Inflammatory macrophage treated with lipopolysaccharide for 1 hour (primary cell): Measurements from ENCODE around the gene RETREG3.
"Not testable (repeated sequence)": the region's sequence is repeated elsewhere in the genome, so short reads cannot be mapped to it uniquely, and the experiment has no call there.

Source experiments
- DNase-seq, 2 donors: peaks; one replicate each; pipeline ENCODE4 v3.0.0-alpha.2; 2020 to 2022

Gene RETREG3

DNA sequence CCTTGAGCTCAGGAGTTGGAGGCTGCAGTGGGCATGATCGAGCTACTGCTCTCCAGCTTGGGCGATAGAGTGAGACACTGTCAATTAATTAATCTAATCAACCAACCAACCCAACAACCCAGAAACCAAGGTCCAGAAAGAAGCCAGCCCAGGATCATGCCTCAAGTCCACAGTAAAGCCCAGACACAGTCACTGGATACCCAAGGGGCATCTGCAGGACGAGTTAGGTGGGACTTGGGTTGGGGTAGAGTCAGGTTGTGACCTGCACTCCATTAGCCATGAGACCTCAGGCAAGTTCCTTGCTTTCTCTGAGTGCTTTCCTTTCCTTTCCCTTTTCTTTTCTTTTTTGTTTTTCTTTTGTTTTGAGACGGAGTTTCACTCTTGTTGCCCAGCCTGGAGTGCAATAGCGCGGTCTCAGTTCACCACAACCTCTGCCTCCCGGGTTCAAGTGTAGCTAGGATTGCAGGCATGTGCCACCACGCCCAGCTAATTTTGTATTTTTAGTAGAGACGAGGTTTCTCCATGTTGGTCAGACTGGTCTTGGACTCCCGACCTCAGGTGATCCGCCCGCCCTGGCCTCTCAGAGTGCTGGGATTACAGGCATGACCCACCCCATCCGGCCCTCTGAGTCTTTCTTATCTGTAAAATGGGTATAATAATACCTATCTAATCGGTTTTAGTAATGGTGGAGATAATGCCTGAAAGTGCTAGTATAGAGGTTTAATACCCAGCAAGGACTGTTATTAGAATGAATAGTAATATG, 60.0 kb downstream of the RETREG3 start:
- DNase-seq: no peak

DNA sequence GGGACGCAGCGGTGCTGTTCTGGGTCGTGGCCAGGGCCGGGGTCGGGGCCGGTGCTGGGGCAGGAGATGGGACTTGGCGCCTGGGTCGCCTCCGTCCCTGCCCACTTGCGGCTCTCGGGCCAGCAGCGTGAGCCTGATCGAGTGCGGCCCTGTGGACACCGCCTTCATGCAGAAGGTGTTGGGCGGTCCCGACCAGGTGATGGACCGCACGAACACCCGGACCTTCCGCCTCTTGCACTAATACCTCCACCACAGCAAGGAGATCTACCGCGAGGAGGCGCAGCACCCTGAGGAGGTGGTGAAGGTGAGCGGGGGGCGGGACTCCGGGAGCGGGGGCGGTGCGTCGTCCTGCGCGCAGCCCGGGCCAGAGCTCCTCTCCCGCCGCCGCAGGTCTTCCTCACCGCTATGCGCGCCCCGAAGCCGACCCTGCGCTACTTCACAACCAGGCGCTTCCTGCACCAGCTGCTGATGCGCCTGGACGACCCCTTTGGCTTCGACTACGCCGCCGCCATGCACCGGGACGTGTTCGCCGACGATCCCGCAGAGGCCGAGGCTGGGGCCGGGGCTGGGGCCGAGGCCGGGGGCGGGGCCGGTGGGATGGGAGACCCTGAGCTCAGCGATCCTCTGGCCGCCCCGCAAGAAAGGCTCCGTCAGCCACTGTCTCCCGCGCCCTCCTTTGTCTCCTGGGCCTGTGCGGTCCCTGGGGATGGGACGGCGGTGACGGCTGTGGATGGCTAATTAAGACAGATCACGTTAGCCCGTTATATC, 60.9 kb downstream of the RETREG3 start:
- DNase-seq: no peak

DNA sequence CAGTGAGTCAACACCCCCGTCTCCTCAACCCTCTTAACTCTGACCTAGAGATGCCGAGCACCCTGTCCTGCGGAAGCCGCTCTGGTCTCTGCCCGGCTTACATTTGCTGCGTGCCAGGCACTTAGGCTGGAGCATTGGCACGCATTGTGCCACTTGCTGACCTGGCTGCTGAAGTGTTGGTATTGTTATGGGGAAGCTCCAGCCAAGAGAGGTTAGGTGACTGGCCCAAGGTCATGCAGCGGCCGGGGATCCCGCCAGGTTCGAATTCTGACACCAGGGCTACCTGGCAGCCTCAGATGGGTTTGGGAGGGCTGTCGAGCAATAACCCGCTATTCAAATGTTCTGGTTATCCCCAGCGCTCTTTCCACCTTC, 61.5 kb downstream of the RETREG3 start:
- no peak for DNase-seq

DNA sequence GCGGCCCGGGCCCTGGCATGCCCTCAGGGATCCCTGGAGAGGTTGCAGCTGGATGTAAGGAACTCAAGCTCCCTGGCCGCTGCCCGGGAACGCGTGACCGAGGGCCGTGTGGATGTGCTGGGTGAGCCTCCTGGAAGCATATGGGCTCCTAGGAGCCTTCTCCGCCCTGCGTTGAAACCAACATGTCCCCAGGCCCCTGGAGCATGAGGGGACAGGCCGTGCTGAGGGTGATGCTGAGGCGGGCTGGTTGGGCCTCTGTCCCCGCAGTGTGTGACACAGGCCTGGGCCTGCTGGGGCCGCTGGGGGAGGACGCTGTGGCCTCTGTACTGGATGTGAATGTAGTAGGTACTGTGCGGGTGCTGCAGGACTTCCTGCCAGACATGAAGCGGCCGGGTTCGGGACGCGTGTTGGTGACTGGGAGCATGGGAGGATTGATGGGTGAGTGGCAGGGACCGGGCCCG, 62.1 kb downstream of the RETREG3 start:
- DNase-seq: no peak

DNA sequence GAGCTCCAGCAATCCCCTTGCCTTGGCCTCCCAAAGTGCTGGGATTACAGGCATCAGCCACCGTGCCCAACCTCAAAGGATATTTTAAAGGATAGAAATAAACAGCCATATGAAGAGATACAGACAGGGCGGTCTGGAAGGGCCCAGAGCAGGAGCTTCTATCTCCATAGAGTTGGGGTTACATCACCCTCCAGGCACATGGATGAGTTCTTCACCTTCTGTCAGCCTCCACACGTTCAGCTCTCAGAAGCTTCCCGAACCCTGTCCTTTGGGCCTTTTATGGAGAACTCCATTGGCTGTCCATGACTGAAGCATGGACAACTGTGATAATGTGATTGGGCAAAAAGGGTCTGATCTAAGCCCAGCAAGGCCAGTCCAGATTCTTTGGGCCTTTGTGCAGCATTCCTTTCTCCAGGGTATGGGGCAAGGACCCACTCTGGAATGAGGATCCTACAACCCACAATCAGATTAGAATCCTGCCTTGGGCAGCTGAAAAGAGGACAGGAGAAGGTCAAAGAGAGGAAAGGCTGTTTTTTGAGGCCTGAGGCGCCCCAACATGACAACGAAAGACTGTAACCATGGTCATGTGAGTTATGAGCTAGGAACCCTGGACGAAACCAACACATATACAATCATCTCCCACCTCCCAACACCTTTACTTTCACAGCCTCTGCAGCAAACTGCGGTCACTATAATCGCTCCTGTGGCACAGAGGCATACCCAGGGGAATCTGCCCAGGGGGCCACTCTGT, 63.2 kb downstream of the RETREG3 start:
- DNase-seq: not testable (repeated sequence)

DNA sequence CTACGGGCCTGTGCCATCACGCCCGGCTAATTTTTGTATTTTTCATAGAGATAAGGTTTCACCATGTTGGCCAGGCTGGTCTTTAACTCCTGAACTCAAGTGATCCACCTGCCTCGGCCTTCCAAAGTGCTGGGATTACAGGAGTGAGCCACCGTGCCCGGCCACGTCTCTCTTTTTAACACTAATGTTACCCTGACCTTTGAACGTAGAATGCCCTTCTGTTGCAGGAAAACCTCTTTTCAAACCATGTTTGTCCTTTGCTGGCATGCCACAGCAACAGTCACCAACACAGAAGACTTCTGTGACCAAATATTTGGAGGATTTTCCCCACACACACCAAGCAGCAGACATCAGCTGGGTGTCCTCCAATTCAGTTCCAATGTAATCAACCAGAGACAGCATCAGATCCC, 64.3 kb downstream of the RETREG3 start:
- DNase-seq: no peak

DNA sequence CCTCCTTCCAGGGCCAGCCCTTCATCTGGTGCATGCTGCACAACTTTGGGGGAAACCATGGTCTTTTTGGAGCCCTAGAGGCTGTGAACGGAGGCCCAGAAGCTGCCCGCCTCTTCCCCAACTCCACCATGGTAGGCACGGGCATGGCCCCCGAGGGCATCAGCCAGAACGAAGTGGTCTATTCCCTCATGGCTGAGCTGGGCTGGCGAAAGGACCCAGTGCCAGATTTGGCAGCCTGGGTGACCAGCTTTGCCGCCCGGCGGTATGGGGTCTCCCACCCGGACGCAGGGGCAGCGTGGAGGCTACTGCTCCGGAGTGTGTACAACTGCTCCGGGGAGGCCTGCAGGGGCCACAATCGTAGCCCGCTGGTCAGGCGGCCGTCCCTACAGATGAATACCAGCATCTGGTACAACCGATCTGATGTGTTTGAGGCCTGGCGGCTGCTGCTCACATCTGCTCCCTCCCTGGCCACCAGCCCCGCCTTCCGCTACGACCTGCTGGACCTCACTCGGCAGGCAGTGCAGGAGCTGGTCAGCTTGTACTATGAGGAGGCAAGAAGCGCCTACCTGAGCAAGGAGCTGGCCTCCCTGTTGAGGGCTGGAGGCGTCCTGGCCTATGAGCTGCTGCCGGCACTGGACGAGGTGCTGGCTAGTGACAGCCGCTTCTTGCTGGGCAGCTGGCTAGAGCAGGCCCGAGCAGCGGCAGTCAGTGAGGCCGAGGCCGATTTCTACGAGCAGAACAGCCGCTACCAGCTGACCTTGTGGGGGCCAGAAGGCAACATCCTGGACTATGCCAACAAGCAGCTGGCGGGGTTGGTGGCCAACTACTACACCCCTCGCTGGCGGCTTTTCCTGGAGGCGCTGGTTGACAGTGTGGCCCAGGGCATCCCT, 65.7 kb downstream of the RETREG3 start:
- no peak for DNase-seq

DNA sequence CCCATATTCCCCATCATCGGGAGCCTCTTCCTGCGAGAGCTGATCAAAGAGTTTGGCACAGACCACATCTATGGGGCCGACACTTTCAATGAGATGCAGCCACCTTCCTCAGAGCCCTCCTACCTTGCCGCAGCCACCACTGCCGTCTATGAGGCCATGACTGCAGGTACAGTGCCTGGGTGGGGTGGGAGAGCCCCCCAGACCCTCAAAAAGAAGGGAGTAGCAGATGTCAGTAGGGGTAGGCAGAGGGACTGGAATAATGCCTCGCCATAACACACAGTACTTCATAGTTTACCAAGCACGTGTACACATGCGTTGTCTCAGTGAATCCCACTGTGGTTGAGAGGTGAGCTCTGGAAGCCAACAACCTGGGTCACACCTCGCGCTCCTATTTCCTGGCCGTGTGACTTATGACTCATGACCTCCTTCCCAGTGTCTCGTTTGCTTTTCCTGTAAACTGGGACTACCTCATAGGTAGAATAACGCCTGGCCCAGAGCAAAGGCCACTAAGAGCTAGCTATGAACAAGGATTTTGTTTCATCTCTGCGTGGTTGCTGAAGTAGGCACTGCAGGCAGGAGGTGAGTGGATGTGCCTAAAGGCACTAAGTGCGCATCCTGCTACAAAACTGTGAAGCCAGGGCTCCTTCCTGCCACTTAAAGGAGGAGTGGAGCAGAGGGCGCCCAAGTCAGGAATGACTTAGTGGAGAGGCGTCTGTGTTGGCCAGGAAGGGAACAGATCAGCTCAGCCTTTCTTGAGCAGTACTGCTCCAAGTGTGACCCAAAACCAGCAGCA, 67.9 kb downstream of the RETREG3 start:
- no peak for DNase-seq

DNA sequence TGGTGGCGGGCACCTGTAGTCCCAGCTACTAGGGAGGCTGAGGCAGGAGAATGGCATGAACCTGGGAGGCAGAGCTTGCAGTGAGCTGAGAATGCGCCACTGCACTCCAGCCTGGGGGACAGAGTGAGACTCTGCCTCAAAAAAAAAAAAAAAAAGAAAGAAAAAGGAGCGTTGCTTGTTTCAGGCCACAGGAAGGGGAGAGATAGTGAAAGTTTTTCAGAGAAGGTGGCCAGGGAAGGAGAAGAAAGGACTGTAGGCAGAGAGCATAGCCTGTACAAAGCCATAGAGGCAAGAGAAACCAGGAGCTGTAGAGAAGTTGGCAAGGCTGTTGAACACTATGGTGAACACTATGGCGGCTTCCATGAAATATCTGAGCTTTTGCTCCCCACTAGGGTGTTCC, 68.6 kb downstream of the RETREG3 start:
- not testable (repeated sequence) for DNase-seq

DNA sequence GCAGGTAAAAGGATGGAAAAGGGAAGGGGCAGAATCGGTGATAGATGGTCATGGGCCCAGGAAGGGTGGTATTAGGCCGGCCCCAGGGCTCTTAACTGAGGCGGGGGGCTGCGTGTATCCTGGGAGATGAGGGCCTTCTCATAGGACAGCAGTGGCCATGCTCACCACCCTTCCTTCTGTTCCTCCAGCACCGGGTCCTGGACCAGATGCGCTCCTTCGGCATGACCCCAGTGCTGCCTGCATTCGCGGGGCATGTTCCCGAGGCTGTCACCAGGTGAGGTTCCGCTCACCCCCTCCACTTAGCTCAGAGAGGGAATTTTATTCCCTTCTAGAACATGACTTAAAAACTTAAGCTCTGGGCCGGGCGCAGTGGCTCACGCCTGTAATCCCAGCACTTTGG, 70.7 kb downstream of the RETREG3 start:
- DNase-seq: no peak

DNA sequence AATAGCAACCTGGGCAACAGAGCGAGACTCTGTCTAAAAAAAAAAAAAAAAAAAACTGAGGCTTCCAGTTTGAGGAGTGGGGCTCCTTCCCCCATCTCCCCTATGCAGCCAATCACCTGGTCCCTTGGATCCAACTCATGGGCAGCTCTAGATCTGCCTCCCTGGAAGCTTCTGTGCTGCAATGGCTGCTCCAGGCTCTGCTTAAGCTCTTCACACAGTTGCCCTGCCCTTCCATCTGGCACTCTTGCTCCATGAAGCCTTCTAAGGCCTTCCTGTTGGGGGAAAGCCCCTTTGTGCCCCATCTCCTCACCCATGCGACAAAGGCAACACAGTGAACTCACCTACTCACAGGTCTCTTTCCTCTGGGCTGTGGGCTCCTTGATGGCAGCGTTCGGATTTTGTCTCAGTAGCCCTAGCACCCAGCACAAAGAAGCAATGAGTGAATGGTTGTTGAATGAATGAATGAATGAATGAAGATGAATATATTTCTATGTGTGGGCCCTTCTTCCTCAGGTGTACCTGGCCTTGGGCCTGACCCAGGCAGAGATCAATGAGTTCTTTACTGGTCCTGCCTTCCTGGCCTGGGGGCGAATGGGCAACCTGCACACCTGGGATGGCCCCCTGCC, 71.2 kb downstream of the RETREG3 start:
- no peak for DNase-seq

DNA sequence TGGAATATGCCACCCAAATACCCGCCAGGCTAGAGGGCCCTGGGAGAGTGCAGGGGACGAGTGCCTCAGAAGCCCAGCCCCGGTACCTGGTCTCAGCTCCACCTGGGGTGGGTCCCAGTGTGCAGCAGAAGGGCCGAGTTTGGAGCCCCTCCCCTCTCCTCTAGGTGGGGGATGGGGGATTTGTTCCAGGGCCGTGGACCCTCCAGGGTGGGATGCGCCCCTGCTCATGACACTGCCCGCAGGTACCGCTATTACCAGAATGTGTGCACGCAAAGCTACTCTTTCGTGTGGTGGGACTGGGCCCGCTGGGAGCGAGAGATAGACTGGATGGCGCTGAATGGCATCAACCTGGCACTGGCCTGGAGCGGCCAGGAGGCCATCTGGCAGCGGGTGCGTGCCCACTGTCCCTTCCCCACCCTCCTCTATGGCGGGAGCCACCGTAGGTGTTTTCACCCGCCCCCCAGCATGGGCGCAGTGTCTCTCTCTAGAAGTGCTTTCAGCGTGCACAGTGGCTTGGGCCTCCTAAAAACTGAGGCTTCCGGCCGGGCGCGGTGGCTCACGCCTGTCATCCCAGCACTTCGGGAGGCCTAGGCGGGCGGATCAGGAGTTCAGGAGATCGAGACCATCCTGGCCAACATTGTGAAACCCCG, 71.9 kb downstream of the RETREG3 start:
- DNase-seq: no peak

DNA sequence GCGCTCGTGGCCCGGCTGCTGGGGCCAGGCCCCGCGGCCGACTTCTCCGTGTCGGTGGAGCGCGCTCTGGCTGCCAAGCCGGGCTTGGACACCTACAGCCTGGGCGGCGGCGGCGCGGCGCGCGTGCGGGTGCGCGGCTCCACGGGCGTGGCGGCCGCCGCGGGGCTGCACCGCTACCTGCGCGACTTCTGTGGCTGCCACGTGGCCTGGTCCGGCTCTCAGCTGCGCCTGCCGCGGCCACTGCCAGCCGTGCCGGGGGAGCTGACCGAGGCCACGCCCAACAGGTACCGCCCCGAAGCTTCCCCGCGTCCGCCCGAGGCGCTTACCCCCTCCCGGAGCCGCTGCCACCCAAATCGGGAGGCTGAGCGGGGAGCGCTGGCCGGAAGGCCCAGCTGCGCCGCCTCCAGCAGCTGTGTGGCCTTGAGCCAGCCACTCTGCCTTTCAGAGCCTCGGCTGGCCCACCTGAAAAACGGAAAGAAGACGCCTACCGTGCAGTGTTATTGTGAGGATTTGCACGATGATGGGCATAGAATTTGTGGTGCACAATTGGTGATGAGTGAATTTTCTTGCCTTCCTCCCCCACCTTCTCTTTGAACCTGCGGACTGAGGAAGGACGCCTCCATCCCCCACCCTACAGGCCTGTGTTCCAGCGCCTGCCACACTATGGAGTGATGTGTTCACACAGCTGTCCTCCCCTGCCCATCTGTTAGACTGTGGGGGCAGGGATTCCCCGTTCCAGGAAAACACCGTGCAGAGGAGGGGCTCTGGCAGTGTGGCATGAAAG, 72.6 kb downstream of the RETREG3 start:
- DNase-seq: peak; percentile 59 to 70

DNA sequence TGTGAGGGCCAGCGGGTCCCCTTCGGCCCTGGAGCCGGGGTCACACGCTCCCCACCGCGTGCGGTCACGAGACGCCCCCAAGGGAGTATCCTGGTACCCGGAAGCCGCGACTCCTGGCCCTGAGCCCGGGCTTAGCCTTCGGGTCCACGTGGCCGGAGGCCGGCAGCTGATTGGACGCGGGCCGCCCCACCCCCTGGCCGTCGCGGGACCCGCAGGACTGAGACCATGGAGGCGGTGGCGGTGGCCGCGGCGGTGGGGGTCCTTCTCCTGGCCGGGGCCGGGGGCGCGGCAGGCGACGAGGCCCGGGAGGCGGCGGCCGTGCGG, 73.2 kb downstream of the RETREG3 start, which contains the start of gene NAGLU:
Gene NAGLU, plus strand, starts transcription at position 194 of the 324 bp plus-strand sequence. Its CDS starts 32 bp downstream, at position 226.
- DNase-seq: peak; percentile 90 to 91

DNA sequence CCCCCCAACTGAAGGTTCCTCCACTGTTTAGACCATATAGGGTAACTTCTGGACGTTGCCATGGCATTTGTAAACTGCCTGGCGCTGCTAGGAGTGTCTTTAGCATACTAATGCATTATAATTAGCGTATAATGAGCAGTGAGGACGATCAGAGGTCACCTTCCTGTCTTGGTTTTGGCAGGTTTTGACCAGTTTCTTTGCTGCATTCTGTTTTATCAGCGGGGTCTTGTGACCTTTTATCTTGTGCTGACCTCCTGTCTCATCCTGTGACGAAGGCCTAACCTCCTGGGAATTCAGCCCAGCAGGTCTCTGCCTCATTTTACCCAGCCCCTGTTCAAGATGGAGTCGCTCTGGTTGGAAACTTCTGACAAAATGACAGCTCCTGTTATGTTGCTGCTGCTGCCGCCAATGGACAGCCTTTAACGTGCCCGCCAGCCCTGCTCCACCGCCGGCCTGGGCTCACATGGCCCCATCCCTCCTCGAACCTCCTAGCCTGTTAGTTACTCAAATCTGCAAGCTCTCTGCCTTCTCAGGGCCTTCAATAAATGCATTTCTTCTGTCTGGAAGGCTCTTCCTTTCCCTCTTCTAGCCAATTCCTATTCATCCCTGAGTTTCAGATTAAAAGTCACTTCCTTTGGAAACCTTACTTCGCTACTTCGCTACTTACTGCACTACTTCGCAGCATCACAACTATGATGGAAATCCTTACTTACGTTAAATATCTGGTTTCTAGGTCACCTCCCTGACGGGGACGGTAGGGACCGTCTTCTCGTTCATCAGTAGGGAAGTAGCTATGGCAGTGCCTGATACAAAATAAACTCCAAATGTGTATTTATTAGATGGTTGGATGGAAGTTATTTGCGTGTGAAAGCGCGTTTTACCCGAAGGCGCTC, 73.8 kb downstream of the RETREG3 start:
- no peak for DNase-seq

DNA sequence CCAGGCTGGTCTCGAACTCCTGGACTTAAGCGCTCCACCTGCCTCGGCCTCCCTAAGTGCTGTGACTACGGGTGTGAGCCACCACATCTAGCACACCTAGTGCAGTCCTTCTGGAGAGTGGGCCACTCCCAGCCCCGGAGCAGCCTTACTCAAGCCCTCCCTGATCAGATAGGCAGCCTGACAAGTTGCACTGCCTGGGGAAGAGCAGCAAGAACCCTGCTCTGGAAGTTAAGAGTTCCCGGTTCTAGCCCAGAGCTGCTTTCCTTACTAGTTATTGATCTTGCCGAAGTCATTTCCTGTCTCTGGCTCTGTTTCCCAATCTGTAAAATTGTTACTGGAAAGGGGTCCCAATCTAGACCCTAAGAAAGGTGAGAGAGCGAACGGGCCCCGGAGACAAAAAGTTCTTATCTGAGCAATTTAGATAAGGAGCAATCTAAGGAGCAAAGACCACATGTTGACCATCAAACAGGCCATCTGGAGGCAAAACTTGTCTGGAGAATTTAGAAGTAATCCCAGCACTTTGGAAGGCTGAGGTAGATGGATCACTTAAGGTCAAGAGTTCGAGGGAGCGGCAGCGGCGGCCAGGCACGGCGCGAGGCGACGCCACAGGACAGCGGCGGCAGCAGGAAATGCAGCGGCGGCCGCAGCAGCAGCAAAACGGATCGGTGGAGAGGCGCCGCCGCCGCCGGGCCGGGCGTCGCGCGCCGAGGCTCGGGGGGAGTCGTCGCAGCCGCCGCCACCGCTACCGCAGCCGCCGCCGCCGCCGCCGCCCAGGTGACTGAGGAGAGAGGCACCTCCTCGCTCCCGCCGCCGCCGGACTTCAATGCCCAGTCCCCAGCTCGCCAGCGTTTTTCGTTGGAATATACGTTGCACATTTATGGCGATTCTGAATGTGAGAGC, 77.5 kb downstream of the RETREG3 start:
- DNase-seq: peak; percentile 44 to 61

DNA sequence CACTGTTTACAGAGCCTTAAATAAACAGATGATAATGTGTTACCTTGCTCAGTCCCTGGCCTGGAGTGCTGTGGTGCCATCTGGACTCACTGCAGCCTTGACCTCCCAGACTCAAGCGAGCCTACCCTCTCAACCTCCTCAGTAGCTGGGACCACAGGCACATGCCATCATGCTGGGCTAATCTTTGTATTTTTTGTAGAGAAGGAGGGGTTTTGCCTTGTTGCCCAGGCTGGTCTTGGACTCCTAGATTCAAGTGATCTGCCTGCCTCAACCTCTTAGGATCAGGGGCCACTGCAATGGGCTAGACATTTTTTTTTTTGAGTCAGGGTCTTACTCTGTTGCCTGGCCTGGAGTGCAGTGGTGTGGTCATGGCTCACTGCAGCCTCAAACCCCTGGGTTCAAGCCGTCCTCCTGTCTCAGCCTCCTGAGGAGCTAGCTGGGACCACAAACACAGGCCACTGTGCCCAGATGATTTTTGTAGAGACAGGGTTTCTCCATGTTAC, 78.2 kb downstream of the RETREG3 start:
- DNase-seq: no peak
